Left renal cortex interstitium (tissue), 4 donors: ENCODE measurements around the gene DSCAM. TPM values are rescaled to one million over a fixed set of nuclear protein-coding genes. Genes with fewer than 3 reads are reported as not detected.

Experiments
- DNase-seq, 4 donors: peaks; one replicate each; pipeline ENCODE4 v3.0.0-alpha.2; 2013; ENCODE audit warnings: low read depth in 4 of 4, low spot score in 2 of 4, missing footprints in 1 of 4
- polyA plus RNA-seq, 4 donors: library from polyadenylated mRNA; unstranded; fragments of 120-200 nt; gene quantifications; one replicate each; pipeline ENCODE4 v1.2.1, GENCODE V29; 2013; ENCODE audit not compliant: insufficient read length in 4 of 4

Gene DSCAM
- polyA plus RNA-seq, 4 donors, result 0.07 to 0.14 (median 0.10) TPM

DNA sequence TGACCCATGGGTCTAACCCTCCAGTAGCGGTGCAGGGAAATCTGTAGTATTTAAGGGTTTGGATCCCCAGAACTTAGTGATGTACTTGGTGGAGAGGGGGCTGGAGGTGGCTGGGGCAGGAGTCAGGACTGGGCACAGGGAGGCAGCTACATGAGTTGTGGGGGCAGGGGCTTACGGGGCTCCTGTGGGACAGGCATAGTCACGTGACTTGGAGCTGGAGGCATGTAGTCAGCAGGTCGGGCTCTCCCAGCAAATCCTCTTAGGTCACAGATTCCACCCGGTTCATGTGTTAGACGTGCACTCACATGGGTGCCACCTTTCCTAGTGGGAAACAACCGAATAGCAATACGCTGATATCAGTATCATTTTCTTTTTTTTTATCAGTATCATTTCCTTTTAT, 867.6 kb downstream of the DSCAM start:
- DNase-seq, result no peak

DNA sequence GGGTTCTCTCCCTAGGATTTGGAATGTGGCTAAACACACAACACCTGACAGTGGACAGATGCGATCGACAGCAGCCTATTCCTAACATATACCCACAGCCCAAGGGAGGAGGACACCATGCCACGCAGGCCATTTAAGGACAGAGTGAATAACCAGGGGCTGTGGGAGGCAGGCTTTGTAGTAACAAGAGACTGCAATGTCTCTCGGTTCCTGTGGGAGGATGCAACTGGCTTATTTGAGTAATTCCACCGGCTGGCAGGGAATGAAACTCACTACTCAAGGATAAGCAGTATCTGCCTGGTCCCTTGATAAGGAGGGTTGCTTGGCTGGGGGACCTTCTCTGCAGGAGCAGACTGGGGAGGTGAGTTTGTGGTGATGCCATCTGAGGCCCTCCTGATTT, 870.2 kb downstream of the DSCAM start:
- no peak for DNase-seq

DNA sequence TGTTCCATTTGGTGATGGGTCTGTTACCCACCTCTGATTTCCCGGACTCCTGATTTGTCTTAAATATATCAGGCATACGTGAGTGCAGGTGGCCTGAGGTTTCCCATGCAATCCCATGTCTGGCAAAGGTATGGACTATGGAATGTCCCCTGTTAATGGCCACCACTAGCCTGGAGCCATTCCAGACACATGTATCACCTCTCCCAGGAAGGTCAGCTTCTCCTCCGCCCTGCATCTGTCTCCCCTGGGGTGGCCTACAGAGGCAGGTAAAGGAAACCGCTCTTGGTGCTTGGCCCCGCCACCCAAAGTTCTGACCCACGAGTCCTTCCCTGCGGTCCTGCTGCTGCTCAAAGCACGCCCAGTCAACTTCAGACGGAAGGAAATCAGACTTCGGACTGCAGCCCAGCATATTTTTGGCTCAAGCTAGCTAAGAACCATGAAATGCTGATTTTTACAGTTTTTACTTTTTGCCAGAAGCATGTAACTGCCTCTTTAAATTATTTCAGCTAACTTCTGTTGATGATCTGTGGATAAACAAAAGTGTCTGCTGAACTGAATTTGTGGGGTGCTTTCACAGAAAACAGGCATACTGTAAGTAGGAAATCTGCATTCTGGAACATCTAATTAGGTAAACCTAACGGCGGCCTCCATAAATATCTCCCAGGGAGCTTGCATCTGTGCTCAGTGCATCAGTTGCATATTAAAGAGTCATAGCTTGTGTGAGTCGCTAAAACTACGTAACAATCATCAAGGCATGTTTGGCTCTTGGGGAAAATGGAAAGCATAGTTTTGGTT, 873.8 kb downstream of the DSCAM start:
- no peak for DNase-seq

DNA sequence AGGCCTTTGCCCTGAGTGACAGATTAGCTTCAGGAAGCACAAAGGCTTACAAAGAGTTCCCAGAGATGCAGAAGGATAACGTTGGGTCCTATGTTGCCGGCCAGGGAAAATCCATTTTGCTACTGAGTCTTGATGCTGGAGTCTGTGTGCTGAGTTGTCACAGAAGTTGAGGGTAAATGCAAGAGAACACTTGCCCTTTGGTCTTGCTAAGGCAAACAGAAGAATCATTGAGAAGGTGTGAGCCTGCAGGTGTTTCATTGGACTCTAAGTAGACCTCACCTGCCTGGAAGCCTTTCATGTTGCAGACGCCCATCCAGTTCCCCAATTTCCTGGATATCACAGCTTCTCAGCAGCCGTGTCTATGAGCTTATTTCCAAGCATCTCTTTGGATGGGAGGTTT, 874.5 kb downstream of the DSCAM start:
- DNase-seq, result no peak

DNA sequence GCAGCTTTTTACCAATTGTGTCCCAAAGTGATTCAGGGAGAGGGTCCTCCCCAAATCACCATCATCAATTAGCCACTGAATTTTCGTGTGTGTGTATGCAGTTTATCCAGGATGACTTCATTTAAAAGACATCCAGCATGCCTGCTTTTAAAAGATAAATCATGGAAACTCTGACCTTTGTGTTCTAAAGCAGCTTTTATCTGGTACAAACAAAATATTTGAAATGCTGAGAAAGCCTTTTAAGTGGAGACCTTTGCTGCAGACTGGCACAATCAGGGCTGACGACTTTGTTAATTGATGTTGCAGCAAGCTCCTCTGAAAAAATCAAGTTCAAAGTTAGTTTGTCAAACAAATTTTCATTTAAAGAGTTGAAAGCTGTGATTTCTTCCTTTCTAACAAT, 875.0 kb downstream of the DSCAM start:
- DNase-seq, result no peak

DNA sequence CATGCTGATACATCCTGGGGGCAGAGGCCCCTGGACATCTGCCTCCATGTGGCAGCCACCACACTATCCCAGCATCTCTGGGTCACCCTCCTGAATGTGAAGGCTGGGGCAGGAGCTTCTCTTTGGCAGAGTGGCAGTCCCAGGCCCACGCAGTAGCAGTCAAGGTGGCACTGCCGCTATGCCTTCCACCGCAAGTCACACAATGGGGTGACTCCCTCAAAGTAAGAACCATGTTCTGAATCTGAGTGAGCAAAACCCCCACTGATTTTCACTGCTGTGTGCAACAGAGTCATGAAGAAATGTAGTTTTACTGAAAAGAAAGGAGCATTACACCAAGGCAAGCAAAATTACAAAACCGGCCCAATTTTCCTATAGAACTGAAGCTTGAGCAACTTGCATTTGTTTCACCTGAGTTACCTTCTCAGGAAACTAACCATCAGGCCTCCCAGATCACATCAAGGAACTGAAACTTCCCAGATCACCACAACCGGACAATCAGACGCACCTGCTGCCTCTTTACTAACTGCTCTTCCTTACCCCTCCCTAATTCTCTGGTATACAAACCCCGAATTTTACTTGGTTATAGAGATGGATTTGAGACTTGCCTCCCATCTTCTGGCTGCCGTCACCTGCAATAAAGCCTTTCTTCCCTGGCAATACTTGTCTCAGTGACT, 877.1 kb downstream of the DSCAM start:
- DNase-seq, result no peak

DNA sequence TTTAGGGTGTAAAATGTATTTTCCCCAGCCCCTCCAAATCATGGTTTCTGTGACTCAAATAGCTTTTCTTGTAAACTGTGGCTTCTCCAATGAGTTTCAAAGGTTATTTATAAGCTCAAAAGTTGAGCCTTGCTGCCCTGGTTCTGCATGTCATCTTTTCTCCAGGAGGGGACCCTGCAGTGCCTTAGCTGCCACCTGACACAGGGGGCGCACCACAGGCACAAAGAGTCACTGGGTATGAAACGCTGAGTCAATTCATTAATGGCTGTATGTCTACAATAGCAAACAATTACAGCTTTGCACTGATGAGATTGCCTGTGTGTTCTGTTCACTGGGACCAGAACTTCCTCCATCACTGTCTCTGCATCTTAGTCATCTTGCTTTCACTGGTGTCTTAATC, 878.9 kb downstream of the DSCAM start:
- DNase-seq, result no peak

DNA sequence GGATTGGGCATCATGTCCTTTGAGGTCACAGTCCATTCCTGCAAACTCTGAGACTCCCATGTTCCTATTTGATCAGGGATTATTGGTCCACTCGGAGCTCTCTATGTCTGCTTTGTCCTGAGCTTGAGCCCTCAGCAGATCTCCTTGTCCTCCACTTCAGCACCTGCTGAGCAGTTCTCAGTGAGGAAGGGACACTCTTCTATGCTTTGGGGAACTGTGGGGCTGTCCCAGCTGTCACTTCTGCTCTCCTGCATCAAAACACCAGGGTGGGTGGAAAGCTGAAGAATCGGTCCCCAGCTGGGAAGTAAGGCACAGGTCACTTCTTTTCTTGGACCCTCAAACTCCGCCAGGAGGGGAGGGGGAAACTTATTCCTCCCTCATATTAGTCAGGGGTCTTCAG, 880.2 kb downstream of the DSCAM start:
- DNase-seq, result no peak

DNA sequence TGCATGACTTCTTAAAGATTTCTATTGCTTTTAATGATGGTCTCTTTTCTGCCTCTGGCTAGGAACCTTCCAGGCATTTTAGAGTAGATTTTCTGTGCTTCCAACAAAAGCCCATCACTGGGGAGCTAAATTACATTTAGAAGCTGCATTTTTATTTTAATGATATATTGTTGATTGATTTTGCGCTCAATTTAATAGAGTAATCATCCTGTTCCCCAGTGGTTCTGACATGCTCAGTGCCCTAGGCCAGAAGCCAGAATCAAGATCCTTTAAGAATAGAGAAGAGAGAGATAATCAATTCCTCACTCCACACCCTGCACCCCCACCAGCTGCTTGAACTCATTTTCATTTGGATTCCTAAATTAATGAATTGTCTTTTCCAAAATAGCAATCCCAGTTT, 881.9 kb downstream of the DSCAM start:
- DNase-seq, result no peak

DNA sequence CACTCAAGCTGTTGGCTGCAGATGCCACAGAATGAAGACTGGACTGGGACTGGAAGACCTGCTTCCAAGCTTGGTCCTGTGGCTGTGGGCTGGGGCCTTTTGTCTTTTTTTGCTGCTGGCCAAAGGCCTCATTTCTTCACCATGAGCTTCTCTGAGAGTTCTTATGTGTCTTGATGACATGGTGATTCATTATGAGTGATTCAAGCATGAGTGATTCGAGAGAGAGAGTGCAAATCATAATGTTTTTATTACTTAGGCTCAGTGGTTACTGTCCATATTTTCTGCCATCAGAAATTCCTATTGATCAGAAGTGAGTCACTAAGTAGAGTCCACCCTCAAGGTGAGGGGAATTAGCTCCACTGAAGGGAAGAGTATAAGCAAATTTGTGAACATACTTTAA, 885.7 kb downstream of the DSCAM start:
- no peak for DNase-seq
